Nephron progenitor cell (in vitro differentiated cells): Measurements from ENCODE around the gene OGFOD2.
A peak's percentile ranks its signal among the peaks of the same experiment; 100 is the strongest.

Source experiments
- DNase-seq: peaks from one replicate; pipeline ENCODE4 v3.0.0; 2021
- H3K27ac Mint-ChIP-seq: 2 replicates; pipeline ENCODE4 v1.8.0; 2021; ENCODE audit warnings: mild to moderate bottlenecking, moderate library complexity, mixed read lengths
- H3K27me3 Mint-ChIP-seq: 2 replicates; pipeline ENCODE4 v1.8.0; 2021; ENCODE audit warnings: mild to moderate bottlenecking, low read depth, mixed read lengths; ENCODE audit not compliant: poor library complexity
- H3K36me3 Mint-ChIP-seq: 2 replicates; pipeline ENCODE4 v1.8.0; 2021; ENCODE audit warnings: low read depth, mixed read lengths
- H3K4me1 Mint-ChIP-seq: 2 replicates; pipeline ENCODE4 v1.8.0; 2021; ENCODE audit warnings: mixed read lengths
- H3K4me3 Mint-ChIP-seq: 2 replicates; pipeline ENCODE4 v1.8.0; 2021; ENCODE audit warnings: mild to moderate bottlenecking, moderate library complexity, mixed read lengths
- H3K9me3 Mint-ChIP-seq: 2 replicates; pipeline ENCODE4 v1.8.0; 2021; ENCODE audit warnings: mild to moderate bottlenecking, moderate library complexity, mixed read lengths
- CTCF ChIP-seq: fragments of 200-600 bp; sonication (generic); IDR thresholded peaks from 2 replicates; pipeline ENCODE4 v1.5.0; 2021; ENCODE audit warnings: antibody characterized with exemption

OGFOD2 gene

GRCh38 chr12:122966743-122967550, 8.1 kb upstream of the OGFOD2 start:
- DNase-seq = no peak
- H3K27me3 Mint-ChIP-seq = peaks cover 18% of the 10 kb centered on the region
- H3K27ac Mint-ChIP-seq = no peak overlapping the region
- H3K4me3 Mint-ChIP-seq = peak overlapping the region; percentile 44
- no peaks in the 10 kb centered on the region for H3K9me3 Mint-ChIP-seq
- H3K36me3 Mint-ChIP-seq = no peaks in the 10 kb centered on the region
- TF ChIP-seq CTCF = no peak
- peaks cover 33% of the 10 kb centered on the region for H3K4me1 Mint-ChIP-seq

- no peak overlapping the region for H3K4me3 Mint-ChIP-seq
- peaks cover 38% of the 10 kb centered on the region for H3K4me1 Mint-ChIP-seq
- H3K27ac Mint-ChIP-seq = no peak overlapping the region
- DNase-seq = no peak
- H3K36me3 Mint-ChIP-seq = no peaks in the 10 kb centered on the region
- H3K27me3 Mint-ChIP-seq = peaks cover 18% of the 10 kb centered on the region
- TF ChIP-seq CTCF = no peak
- H3K9me3 Mint-ChIP-seq = no peaks in the 10 kb centered on the region
These were observed 6.9 kb upstream of the OGFOD2 start for GRCh38 chr12:122968104-122968503.

- TF ChIP-seq CTCF = no peak
- peaks cover 18% of the 10 kb centered on the region for H3K27me3 Mint-ChIP-seq
- no peak for DNase-seq
- peaks cover 36% of the 10 kb centered on the region for H3K4me1 Mint-ChIP-seq
- no peak overlapping the region for H3K27ac Mint-ChIP-seq
- no peaks in the 10 kb centered on the region for H3K9me3 Mint-ChIP-seq
- no peaks in the 10 kb centered on the region for H3K36me3 Mint-ChIP-seq
- no peak overlapping the region for H3K4me3 Mint-ChIP-seq
These were observed 5.4 kb upstream of the OGFOD2 start for GRCh38 chr12:122969676-122970075.

GRCh38 chr12:122974274-122974891, 661 bp upstream of the OGFOD2 start:
- peak overlapping the region; percentile 100 for H3K27ac Mint-ChIP-seq
- H3K9me3 Mint-ChIP-seq = no peaks in the 10 kb centered on the region
- no peak for TF ChIP-seq CTCF
- no peaks in the 10 kb centered on the region for H3K27me3 Mint-ChIP-seq
- DNase-seq = peak; percentile 98
- peaks cover 34% of the 10 kb centered on the region for H3K4me1 Mint-ChIP-seq
- peak overlapping the region; percentile 96 for H3K4me3 Mint-ChIP-seq
- no peaks in the 10 kb centered on the region for H3K36me3 Mint-ChIP-seq

DNA sequence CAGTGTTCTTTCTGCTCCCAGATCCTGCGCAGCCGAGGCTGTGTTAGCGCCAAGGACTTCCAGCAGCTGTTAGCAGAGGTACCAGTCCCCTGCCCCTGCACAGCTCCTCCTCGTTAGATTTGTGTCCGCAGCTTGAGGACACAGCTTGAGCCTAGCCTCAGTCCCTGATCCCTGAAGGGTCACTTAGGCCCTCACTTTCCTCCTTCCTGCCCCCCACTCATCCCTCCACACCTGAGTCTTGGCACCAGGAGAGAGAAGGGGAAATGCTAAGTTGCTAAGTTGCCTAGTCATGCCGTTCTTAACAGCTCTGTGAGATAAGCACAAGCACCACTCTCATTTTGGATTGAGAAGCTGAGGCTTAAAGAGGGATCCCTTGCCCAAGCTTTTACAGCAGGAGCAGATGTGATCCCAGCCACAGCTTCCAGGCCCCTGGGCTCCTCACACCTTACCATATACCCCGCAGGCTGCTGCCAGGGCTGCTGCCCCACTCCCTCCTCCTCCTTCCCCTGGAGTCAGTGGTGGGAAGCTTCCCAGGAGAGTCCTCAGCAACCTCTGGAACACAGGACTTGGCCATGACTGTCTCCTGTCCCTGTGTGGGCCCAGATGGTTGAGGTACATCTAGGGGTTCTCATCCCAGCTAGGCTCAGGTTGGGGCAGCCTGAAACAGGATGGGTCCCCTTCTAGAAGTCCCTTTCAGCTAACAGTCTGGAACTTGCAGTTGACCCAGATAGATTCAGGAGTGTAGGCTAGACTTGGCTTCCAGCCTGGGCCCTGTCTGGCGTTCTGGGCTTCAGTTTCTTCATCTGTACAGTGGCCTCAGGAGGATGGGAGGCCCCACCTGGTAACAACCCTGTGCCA, 975 bp downstream of the OGFOD2 start:
- peak; percentile 4 for DNase-seq
- H3K36me3 Mint-ChIP-seq = no peaks in the 10 kb centered on the region
- H3K9me3 Mint-ChIP-seq = no peaks in the 10 kb centered on the region
- H3K4me1 Mint-ChIP-seq = peaks cover 38% of the 10 kb centered on the region
- peak overlapping the region; percentile 19 for H3K27ac Mint-ChIP-seq
- peak overlapping the region; percentile 96 for H3K4me3 Mint-ChIP-seq
- TF ChIP-seq CTCF = no peak
- no peaks in the 10 kb centered on the region for H3K27me3 Mint-ChIP-seq
